Uterus (tissue), 2 donors: ENCODE data around the gene PCGF5.

Experiments used
- POLR2A ChIP-seq, 2 donors: fragments of 450-650 bp; IDR thresholded peaks; one replicate each; pipeline ENCODE4 v1.6.1; 2016; ENCODE audit warnings: antibody characterized with exemption in 2 of 2, mild to moderate bottlenecking in 1 of 2, moderate library complexity in 1 of 2
- TF ChIP-seq, protein P1 (sequence below), 4 experiments: fragments of 200-600 bp in 2 of 4; fragments of 450-650 bp in 2 of 4; sonication (generic) in 2 of 4; IDR thresholded peaks; one replicate each; pipeline ENCODE4 v1.5.1; 2016 to 2019; ENCODE audit warnings: antibody characterized with exemption in 4 of 4, mild to moderate bottlenecking in 2 of 4, moderate library complexity in 1 of 4

DNA sequence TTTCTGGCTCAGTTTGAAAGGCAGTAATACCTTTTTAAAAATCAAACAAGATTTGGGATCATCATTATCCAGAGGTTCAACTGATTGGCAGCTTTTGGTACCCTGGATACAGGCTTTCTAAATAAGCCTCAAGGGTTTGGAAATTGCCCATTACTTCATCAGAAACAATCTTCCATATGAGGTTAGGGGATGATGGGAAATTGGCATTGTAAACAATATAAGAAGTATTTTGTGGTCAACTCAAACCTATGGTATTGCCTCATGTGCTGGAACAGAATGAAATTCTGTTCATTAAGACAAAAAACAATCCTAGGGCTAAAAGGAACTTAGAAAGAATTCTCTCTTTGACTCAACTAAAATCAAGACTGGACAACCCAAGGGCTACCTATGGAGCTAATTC lies 97.1 kb downstream of the PCGF5 start:
- TF ChIP-seq, protein P1, sequence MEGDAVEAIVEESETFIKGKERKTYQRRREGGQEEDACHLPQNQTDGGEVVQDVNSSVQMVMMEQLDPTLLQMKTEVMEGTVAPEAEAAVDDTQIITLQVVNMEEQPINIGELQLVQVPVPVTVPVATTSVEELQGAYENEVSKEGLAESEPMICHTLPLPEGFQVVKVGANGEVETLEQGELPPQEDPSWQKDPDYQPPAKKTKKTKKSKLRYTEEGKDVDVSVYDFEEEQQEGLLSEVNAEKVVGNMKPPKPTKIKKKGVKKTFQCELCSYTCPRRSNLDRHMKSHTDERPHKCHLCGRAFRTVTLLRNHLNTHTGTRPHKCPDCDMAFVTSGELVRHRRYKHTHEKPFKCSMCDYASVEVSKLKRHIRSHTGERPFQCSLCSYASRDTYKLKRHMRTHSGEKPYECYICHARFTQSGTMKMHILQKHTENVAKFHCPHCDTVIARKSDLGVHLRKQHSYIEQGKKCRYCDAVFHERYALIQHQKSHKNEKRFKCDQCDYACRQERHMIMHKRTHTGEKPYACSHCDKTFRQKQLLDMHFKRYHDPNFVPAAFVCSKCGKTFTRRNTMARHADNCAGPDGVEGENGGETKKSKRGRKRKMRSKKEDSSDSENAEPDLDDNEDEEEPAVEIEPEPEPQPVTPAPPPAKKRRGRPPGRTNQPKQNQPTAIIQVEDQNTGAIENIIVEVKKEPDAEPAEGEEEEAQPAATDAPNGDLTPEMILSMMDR (IDR thresholded peaks at IDR 0.05) = no peak
- TF ChIP-seq POLR2A (IDR thresholded peaks at IDR 0.05) = no peak
